GM21619 (cell line): ENCODE measurements around the gene CDK14.
A peak's percentile ranks its signal among the peaks of the same experiment; 100 is the strongest.
"Not testable (repeated sequence)": the region's sequence is repeated elsewhere in the genome, so short reads cannot be mapped to it uniquely, and the experiment has no call there.

ENCODE experiments used
- ATAC-seq: cut with Tn5 transposase; IDR thresholded peaks from one replicate; pipeline ENCODE4 v1.9.1; 2021; ENCODE audit not compliant: unreplicated experiment

CDK14 gene

GRCh38 chr7:90629297-90629918, 33.3 kb downstream of the CDK14 start:
- ATAC-seq = peak; percentile 84

DNA sequence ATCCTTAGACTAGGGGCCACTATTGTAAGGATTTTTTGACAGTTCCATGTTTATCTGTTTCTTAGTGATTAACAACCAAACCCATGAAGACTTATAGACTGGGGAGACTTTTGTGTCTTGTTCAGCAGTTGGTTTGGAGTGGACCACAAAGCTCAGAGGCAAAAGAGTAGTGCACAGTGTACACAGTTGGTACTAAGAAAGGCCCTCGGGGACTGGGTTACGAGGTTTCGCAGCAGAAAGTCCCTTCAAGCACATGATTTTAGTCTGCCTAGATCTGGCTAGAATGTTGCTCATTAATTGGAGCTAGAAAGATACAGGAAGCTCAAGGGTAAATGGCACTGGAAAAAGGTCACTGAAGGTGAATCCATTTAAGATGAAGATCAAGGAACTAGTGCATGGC, 35.4 kb downstream of the CDK14 start:
- ATAC-seq = no peak

DNA sequence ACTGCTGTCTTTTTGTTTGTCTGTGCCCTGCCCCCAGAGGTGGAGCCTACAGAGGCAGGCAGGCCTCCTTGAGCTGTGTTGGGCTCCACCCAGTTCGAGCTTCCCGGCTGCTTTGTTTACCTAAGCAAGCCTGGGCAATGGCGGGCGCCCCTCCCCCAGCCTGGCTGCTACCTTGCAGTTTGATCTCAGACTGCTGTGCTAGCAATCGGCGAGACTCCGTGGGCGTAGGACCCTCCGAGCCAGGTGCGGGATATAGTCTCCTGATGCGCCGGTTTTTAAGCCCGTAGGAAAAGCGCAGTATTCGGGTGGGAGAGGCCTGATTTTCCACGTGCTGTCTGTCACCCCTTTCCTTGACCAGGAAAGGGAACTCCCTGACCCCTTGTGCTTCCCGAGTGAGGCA, 43.6 kb downstream of the CDK14 start:
- ATAC-seq = not testable (repeated sequence)

DNA sequence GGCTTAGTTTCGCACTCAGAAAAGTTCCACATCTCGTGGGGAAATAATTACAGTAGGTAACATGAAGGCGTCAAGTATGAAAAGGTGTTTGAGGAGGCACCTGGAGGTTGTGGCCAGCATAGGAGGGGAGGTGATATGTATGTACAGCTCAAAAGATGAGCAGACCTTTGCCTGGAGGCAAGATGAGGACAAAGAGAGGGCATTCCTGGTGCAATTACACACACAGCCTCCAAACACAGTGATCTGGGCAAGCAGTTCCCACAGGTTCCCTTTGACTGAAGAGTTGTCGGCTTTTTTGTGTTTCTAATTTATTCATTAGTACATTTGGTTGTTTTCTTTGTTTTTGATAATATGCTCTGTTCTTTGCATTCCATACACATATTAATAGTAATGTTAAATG, 46.9 kb downstream of the CDK14 start:
- ATAC-seq = no peak

GRCh38 chr7:90645784-90646183, 49.7 kb downstream of the CDK14 start:
- peak; percentile 67 for ATAC-seq

- no peak for ATAC-seq
Observed at GRCh38 chr7:90648107-90648506, 52.0 kb downstream of the CDK14 start.

DNA sequence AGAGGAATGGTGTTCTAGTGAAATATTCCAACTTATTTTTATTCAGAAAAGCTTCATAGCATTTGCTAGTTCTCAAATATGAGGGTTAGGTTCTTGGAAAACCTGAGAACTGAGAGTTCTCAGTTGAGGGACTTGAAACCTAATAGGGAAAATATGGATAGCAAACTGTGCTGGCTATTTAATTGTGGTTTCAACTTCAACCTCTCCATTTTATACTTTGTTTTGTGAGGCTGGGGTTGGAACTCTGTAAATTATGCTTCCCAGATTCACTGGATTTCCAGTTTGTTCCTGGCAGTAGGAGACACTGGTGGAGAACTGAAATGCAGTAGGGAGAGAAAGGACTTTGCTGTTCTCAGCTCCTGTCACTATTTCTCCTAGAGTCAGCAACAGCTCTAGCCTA, 52.7 kb downstream of the CDK14 start:
- no peak for ATAC-seq

DNA sequence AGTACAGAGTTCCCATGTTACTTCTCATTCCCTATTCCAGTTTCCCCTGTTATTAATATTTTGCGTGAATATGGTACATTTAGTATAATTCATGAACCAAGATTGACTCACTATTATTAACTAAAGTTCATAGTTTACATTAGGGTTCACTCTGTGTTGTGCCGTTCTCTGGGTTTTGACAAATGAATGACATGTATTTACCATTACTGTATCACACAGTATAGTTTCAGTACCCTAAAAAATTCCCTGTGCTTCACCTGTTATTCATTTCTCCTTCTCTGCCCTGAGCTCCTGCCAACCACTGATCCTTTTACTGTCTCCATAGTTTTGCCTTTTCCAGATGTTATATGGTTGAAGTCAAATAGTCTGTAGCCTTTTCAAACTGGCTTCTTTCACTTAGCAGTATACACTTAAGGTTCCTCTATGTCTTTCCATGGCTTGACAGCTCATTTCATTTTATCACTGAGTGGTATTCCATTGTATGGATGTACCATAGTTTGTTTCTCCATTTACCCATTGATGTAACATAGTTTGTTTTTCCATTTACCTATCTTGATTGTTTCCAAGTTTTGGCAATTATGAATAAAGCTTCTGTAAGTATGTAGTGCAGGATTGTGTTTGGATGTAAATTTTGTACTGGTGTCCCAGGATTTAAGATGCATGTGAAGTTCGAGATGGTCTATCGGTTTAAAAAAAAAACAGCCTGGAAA, 58.8 kb downstream of the CDK14 start:
- no peak for ATAC-seq

DNA sequence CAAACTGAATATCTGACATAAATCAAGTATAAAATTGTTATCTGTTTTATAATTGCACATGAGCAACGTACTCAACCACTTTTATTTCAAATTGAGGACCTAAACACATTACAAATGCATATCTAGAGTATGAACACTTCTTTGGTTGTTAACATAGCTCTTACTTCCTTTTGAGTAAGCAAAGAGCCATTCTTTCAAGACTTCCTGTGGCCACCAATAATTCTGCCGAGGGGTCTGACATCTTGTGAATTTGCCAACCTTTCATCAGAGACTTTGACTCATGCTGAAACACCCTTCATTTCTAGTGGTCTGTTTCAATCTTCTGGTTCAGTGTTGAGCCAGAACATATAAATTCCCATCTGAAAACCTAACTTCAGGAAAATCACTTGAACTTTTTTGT, 59.4 kb downstream of the CDK14 start:
- peak; percentile 51 for ATAC-seq

DNA sequence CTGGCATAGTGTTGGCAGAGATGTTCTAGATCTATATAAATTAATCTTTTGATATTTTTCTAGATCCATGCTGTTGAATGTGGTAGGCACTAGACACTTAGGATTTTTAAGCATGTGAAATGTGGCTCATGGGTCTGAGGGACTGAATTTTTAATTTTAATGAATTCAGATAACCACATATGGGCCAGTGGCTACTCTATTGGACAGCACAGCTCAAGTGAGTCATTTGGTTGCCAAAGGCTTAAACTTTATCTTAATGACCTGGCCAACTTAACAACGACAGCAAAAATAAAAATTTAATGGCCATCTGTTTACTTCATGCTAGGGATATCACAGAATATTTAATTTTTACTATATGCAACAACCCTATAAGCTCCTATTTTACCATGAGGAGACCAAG, 61.4 kb downstream of the CDK14 start:
- ATAC-seq = no peak

- no peak for ATAC-seq
Observed at GRCh38 chr7:90660100-90660499, 64.0 kb downstream of the CDK14 start.

DNA sequence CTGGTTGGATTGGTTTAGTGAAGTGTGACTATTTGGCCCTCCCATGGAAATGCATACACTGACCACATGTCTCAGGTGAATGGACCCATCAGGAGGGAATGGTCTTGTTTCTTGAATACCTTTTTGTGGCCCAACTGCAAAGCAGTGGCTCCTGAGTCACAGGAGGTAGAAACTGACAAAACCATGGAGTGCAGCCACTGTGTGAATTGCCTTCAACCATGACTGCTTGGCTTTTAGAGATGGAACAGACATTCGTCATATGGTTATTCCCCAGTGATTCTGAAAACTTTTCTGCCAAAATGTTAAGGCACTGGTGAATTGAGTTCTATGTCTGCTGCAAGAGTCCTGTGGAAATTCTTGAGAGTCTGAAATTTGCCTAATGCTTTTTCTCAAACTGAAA, 64.7 kb downstream of the CDK14 start:
- ATAC-seq = peak; percentile 43

- ATAC-seq = peak; percentile 17
Observed at GRCh38 chr7:90661290-90662151, 65.4 kb downstream of the CDK14 start.

- no peak for ATAC-seq
Observed at GRCh38 chr7:90663176-90663575, 67.1 kb downstream of the CDK14 start.

DNA sequence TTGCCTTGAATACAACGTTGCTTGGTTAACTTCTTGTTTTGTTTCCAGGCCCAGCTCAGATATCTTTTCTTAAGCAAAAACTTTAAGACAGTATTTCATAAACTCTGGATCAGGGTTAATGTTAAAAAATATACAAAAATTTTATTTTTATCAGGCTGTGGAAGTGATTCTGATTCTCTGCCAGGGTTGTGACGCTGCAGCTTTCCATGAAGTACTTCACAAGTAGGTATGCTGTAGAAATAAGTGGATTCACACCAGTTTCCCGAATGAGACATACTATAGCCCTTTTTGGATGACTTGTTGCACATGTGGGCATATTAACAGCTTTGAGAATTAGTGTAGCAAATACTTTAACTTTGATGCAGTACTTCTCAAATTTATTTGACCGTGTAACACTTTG, 70.1 kb downstream of the CDK14 start:
- ATAC-seq = no peak

DNA sequence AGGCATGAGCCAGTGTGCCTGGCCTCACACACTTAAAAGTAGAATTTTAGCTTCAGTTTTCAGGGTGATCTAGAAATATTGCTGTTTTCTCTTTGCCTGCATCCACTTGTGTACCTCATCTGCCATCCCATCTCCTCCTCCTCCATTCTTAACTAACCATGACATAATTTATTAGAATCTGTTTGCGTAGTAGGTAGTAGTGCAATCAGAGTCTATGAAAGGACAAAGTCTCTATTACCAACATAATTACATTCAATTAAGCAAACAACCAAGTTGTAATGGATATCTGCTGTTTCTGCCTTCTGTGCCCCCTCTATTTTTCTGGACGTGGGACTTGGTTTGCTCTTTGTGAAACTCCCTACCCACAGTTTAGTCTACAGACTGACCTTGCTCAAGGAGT, 72.9 kb downstream of the CDK14 start:
- no peak for ATAC-seq

GRCh38 chr7:90669492-90669891, 73.4 kb downstream of the CDK14 start:
- no peak for ATAC-seq

DNA sequence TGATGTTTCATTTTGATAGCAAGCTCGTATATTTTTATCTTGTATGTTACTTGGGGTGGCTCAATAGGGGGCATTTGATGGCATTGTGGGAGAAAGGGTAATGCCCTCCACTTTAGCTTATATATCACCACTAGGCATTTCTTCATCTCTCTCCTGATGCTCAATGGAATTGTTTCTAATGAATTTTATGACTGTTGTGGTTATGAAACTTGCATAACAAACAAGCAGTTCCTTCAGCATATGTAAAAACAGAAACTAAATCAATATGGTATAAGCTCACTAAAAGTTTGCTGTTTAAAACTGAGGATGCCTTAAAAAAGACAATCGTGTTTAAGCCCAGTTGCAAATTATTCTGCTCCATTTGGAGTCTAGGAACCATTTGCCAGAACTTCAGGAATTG, 75.5 kb downstream of the CDK14 start:
- ATAC-seq = no peak

DNA sequence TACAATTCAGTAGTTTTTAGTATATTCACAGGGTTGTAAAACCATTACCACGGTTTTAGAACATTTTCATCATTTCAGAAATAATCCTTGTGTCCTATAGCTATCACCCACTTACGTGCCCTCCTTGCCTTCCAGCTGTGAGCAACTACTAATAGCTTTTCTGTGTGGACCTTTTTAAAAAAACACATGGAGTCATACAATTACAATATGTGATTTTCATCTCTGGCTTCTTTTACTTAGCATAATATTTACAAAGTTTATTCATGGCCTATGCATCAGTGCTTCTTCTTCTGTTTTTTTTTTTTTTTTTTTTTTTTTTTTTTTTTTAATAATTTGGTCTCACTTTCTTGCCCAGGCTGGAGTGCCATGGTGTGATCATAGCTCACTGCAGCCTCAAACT, 76.1 kb downstream of the CDK14 start:
- no peak for ATAC-seq

- ATAC-seq = no peak
Observed at GRCh38 chr7:90674625-90675024, 78.5 kb downstream of the CDK14 start.

GRCh38 chr7:90675982-90676381, 79.9 kb downstream of the CDK14 start:
- no peak for ATAC-seq
